HEK293 (cell line): ENCODE data around the gene TARS2.

ENCODE experiments used
- CTCF ChIA-PET: fragments of 350-600 bp; formaldehyde crosslinking; extraction: SDS; loops from one replicate; lab custom pipeline; 2021; ENCODE audit warnings: antibody characterized with exemption; lab: Yijun Ruan, JAX
- POLR2A ChIA-PET: fragments of 300-600 bp; formaldehyde crosslinking; extraction: SDS; loops from one replicate; lab custom pipeline; 2020; ENCODE audit warnings: antibody characterized with exemption, inconsistent platforms; lab: Yijun Ruan, JAX
- H3K27ac ChIP-seq: fragments of 200-500 bp; sonication (Bioruptor generic); 2 replicates; pipeline ENCODE4 v1.5.1; 2014; ENCODE audit warnings: low read depth, low read length, control low read depth, inconsistent platforms; ENCODE audit errors: extremely low read depth
- H3K36me3 ChIP-seq, 2 experiments: fragments of 200-500 bp in 1 of 2; sonication (Bioruptor generic) in 1 of 2; 1 replicate in 1 of 2; 2 replicates in 1 of 2; pipeline ENCODE4 v1.5.1; 2014 to 2017; ENCODE audit warnings: inconsistent platforms in 2 of 2, low read length in 2 of 2; ENCODE audit not compliant: control insufficient read depth in 2 of 2, insufficient read depth in 1 of 2
- H3K4me1 ChIP-seq: fragments of 200-500 bp; sonication (Bioruptor generic); 2 replicates; pipeline ENCODE4 v1.5.1; 2014; ENCODE audit warnings: mild to moderate bottlenecking, low read length, inconsistent platforms; ENCODE audit not compliant: control insufficient read depth, insufficient read depth
- H3K4me3 ChIP-seq: 2 replicates; pipeline ENCODE4 v1.5.1; 2011; ENCODE audit warnings: low read depth, mild to moderate bottlenecking, control low read depth, low read length, moderate library complexity
- H3K9me3 ChIP-seq: fragments of 200-500 bp; sonication (Bioruptor generic); 2 replicates; pipeline ENCODE4 v1.5.1; 2014; ENCODE audit warnings: low read depth, low read length, inconsistent platforms; ENCODE audit not compliant: control insufficient read depth, insufficient read depth
- GLIS2 ChIP-seq: fragments of 450-650 bp; formaldehyde crosslinking; IDR thresholded peaks from 2 replicates; pipeline ENCODE4 v1.5.1; 2016; ENCODE audit warnings: missing biosample characterization, missing genetic modification characterization
- KLF10 ChIP-seq: fragments of 450-650 bp; IDR thresholded peaks from 2 replicates; pipeline ENCODE4 v1.5.1; 2018; ENCODE audit warnings: missing biosample characterization, mild to moderate bottlenecking, missing genetic modification characterization
- KLF16 ChIP-seq: fragments of 450-650 bp; formaldehyde crosslinking; IDR thresholded peaks from 2 replicates; pipeline ENCODE4 v1.5.1; 2017; ENCODE audit warnings: missing biosample characterization, missing genetic modification characterization
- PRDM1 ChIP-seq: fragments of 450-650 bp; formaldehyde crosslinking; IDR thresholded peaks from 2 replicates; pipeline ENCODE4; 2016; ENCODE audit warnings: missing biosample characterization, missing genetic modification characterization
- REPIN1 ChIP-seq: fragments of 450-650 bp; formaldehyde crosslinking; IDR thresholded peaks from 2 replicates; pipeline ENCODE4 v1.5.1; 2017; ENCODE audit warnings: missing biosample characterization, missing genetic modification characterization, low read depth
- SP3 ChIP-seq: fragments of 450-650 bp; formaldehyde crosslinking; IDR thresholded peaks from 2 replicates; pipeline ENCODE4 v1.5.1; 2016; ENCODE audit warnings: missing biosample characterization, missing genetic modification characterization
- SP7 ChIP-seq: fragments of 450-650 bp; formaldehyde crosslinking; IDR thresholded peaks from 2 replicates; pipeline ENCODE4 v1.5.1; 2016; ENCODE audit warnings: missing biosample characterization, missing genetic modification characterization
- YY1 ChIP-seq: fragments of 450-650 bp; formaldehyde crosslinking; IDR thresholded peaks from 2 replicates; pipeline ENCODE4 v1.5.1; 2018; ENCODE audit warnings: missing biosample characterization, missing genetic modification characterization
- YY2 ChIP-seq: fragments of 450-650 bp; formaldehyde crosslinking; IDR thresholded peaks from 2 replicates; pipeline ENCODE4 v1.5.1; 2016; ENCODE audit warnings: missing biosample characterization, missing genetic modification characterization
- ZBTB1 ChIP-seq: fragments of 450-650 bp; formaldehyde crosslinking; IDR thresholded peaks from 2 replicates; pipeline ENCODE4 v1.5.1; 2016; ENCODE audit warnings: missing biosample characterization, missing genetic modification characterization
- ZBTB10 ChIP-seq: fragments of 450-650 bp; formaldehyde crosslinking; IDR thresholded peaks from 2 replicates; pipeline ENCODE4 v1.5.1; 2016; ENCODE audit warnings: missing biosample characterization, missing genetic modification characterization
- ZBTB17 ChIP-seq: fragments of 450-650 bp; formaldehyde crosslinking; IDR thresholded peaks from 2 replicates; pipeline ENCODE4 v1.5.1; 2016; ENCODE audit warnings: missing biosample characterization, missing genetic modification characterization
- ZBTB7A ChIP-seq: fragments of 450-650 bp; formaldehyde crosslinking; IDR thresholded peaks from 2 replicates; pipeline ENCODE4 v1.5.1; 2016; ENCODE audit warnings: low read depth, missing biosample characterization, missing genetic modification characterization
- ZFP41 ChIP-seq: fragments of 450-650 bp; formaldehyde crosslinking; IDR thresholded peaks from 2 replicates; pipeline ENCODE4 v1.5.1; 2016; ENCODE audit warnings: missing biosample characterization, missing genetic modification characterization, borderline replicate concordance
- ZFP69B ChIP-seq: fragments of 450-650 bp; formaldehyde crosslinking; IDR thresholded peaks from 2 replicates; pipeline ENCODE4 v1.5.1; 2016; ENCODE audit warnings: missing biosample characterization, missing genetic modification characterization
- ZNF10 ChIP-seq: fragments of 450-650 bp; formaldehyde crosslinking; IDR thresholded peaks from 2 replicates; pipeline ENCODE4 v1.5.1; 2017; ENCODE audit warnings: missing biosample characterization, missing genetic modification characterization
- ZNF133 ChIP-seq: fragments of 450-650 bp; formaldehyde crosslinking; IDR thresholded peaks from 2 replicates; pipeline ENCODE4 v1.5.1; 2016; ENCODE audit warnings: missing biosample characterization, missing genetic modification characterization
- ZNF146 ChIP-seq: fragments of 450-650 bp; formaldehyde crosslinking; IDR thresholded peaks from 2 replicates; pipeline ENCODE4 v1.5.1; 2016; ENCODE audit warnings: missing biosample characterization, missing genetic modification characterization
- ZNF2 ChIP-seq: fragments of 450-650 bp; formaldehyde crosslinking; IDR thresholded peaks from 2 replicates; pipeline ENCODE4 v1.5.1; 2016; ENCODE audit warnings: missing biosample characterization, missing genetic modification characterization
- ZNF610 ChIP-seq: fragments of 450-650 bp; formaldehyde crosslinking; IDR thresholded peaks from 2 replicates; pipeline ENCODE4 v1.5.1; 2016; ENCODE audit warnings: missing biosample characterization, missing genetic modification characterization, borderline replicate concordance
- ZNF660 ChIP-seq: fragments of 450-650 bp; IDR thresholded peaks from 2 replicates; pipeline ENCODE4 v1.5.1; 2018; ENCODE audit warnings: missing biosample characterization, mild to moderate bottlenecking, missing genetic modification characterization
- ZNF76 ChIP-seq: fragments of 450-650 bp; formaldehyde crosslinking; IDR thresholded peaks from 2 replicates; pipeline ENCODE4; 2016; ENCODE audit warnings: low read depth, missing biosample characterization, missing genetic modification characterization, borderline replicate concordance
- ZNF785 ChIP-seq: fragments of 450-650 bp; formaldehyde crosslinking; IDR thresholded peaks from 2 replicates; pipeline ENCODE4 v1.5.1; 2016; ENCODE audit warnings: missing biosample characterization, missing genetic modification characterization
- ZSCAN4 ChIP-seq: fragments of 450-650 bp; formaldehyde crosslinking; IDR thresholded peaks from 2 replicates; pipeline ENCODE4 v1.5.1; 2017; ENCODE audit warnings: missing biosample characterization, missing genetic modification characterization
- TF ChIP-seq, protein P1 (sequence below): fragments of 450-650 bp; formaldehyde crosslinking; IDR thresholded peaks from 2 replicates; pipeline ENCODE4 v1.5.1; 2016; ENCODE audit warnings: missing biosample characterization, missing genetic modification characterization
- TF ChIP-seq, protein P2 (sequence below): fragments of 450-650 bp; formaldehyde crosslinking; IDR thresholded peaks from 2 replicates; pipeline ENCODE4 v1.5.1; 2016; ENCODE audit warnings: missing biosample characterization, missing genetic modification characterization
- TF ChIP-seq, protein P3 (sequence below): fragments of 450-650 bp; formaldehyde crosslinking; IDR thresholded peaks from 2 replicates; pipeline ENCODE4 v1.5.1; 2016; ENCODE audit warnings: missing biosample characterization, missing genetic modification characterization

The TARS2 gene

DNA sequence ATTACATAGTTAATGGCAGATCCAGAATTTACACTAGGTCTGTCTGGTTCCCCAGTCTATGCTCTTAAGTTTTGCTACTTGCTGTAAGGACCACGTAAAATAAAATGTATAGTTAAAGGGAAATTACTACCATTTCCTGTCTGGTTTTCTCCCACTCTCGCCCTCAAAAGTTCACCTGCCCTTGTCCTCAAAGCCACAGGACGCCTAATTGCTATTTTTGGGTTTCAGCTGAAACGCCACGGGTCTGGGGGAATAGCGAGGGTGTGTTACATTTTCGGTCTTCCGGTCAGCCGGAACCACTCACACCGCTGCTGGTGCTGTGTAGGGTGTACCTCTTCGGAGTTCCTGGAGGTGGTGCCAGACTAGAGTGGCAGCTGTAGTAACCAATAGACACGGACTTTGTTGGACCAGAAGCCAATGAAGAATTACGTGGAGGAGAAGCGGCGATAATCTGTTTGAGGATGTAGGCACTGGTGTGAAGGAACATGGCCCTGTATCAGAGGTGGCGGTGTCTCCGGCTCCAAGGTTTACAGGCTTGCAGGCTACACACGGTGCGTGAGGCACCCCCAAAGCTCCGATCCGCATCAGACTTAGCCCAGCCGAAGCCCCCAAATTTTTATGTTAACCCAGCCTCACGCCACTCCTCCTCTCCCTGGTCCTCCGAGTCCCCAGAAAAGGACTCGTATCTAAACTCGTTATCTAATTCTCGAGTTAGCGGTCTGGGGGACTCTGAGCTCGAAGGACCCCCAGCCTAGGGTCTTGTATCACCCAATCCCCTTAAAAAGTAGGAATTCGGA lies at the start of gene TARS2:
Gene TARS2 (plus strand): TSS at position 454 of the 797 bp plus-strand sequence. CDS start 32 bp downstream, at position 486.
- Histone ChIP-seq H3K36me3 (peaks cover 23 to 34% of the 10 kb centered on the region in 2 experiments), H3K4me3 (peak within 1 kb of the TSS; percentile 79), H3K9me3 (no peaks in the 10 kb centered on the region), H3K4me1 (no peaks in the 10 kb centered on the region; the same call in 1 of the 2 replicates), H3K27ac (peak within 1 kb of the TSS; percentile 42; the same call in 1 of the 2 replicates)
- ChIA-PET CTCF (interaction anchor here (1.6 to 4.3 kb wide), 3 partner anchors 45 to 74 kb away, joined by 4 to 18 read pairs (median 5); no protein-coding TSS in a partner anchor), POLR2A (interaction anchor here (0.6 to 1.5 kb wide), 5 partner anchors 25 to 189 kb away, joined by 3 to 8 read pairs (median 4); partner anchors contain the start of gene MCL1)
- peak; percentile 47 for TF ChIP-seq KLF10 (tag by site-specific recombination)
- TF ChIP-seq ZBTB17 (tag by site-specific recombination): peak; percentile 91
- 0 out of 2 replicates have a peak, but pooled peaks have one; percentile 22 for TF ChIP-seq ZBTB7A (tag by site-specific recombination)
- TF ChIP-seq REPIN1 (tag by site-specific recombination): peak; percentile 92; the same call in 1 of the 2 replicates
- TF ChIP-seq, protein P1, sequence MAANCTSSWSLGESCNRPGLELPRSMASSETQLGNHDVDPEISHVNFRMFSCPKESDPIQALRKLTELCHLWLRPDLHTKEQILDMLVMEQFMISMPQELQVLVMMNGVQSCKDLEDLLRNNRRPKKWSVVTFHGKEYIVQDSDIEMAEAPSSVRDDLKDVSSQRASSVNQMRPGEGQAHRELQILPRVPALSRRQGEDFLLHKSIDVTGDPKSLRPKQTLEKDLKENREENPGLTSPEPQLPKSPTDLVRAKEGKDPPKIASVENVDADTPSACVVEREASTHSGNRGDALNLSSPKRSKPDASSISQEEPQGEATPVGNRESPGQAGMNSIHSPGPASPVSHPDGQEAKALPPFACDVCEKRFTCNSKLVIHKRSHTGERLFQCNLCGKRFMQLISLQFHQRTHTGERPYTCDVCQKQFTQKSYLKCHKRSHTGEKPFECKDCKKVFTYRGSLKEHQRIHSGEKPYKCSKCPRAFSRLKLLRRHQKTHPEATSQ (tag by site-specific recombination): peak; percentile 96
- peak; percentile 88 for TF ChIP-seq ZFP69B
- peak; percentile 98 for TF ChIP-seq ZNF2
- peak; percentile 88 for TF ChIP-seq YY1 (tag by site-specific recombination)
- TF ChIP-seq ZNF785 (tag by site-specific recombination): 0 out of 2 replicates have a peak, but pooled peaks have one; percentile 33
- peak; percentile 94 for TF ChIP-seq SP7 (tag by site-specific recombination)
- TF ChIP-seq ZNF146 (tag by site-specific recombination): peak; percentile 43; the same call in 1 of the 2 replicates
- TF ChIP-seq, protein P2, sequence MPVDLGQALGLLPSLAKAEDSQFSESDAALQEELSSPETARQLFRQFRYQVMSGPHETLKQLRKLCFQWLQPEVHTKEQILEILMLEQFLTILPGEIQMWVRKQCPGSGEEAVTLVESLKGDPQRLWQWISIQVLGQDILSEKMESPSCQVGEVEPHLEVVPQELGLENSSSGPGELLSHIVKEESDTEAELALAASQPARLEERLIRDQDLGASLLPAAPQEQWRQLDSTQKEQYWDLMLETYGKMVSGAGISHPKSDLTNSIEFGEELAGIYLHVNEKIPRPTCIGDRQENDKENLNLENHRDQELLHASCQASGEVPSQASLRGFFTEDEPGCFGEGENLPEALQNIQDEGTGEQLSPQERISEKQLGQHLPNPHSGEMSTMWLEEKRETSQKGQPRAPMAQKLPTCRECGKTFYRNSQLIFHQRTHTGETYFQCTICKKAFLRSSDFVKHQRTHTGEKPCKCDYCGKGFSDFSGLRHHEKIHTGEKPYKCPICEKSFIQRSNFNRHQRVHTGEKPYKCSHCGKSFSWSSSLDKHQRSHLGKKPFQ (tag by site-specific recombination): peak; percentile 98
- peak; percentile 72 for TF ChIP-seq ZNF76 (tag by site-specific recombination)
- TF ChIP-seq SP3: peak; percentile 86
- peak; percentile 80 for TF ChIP-seq ZNF610 (tag by site-specific recombination)
- TF ChIP-seq ZBTB1 (tag by site-specific recombination): no peak
- TF ChIP-seq, protein P3, sequence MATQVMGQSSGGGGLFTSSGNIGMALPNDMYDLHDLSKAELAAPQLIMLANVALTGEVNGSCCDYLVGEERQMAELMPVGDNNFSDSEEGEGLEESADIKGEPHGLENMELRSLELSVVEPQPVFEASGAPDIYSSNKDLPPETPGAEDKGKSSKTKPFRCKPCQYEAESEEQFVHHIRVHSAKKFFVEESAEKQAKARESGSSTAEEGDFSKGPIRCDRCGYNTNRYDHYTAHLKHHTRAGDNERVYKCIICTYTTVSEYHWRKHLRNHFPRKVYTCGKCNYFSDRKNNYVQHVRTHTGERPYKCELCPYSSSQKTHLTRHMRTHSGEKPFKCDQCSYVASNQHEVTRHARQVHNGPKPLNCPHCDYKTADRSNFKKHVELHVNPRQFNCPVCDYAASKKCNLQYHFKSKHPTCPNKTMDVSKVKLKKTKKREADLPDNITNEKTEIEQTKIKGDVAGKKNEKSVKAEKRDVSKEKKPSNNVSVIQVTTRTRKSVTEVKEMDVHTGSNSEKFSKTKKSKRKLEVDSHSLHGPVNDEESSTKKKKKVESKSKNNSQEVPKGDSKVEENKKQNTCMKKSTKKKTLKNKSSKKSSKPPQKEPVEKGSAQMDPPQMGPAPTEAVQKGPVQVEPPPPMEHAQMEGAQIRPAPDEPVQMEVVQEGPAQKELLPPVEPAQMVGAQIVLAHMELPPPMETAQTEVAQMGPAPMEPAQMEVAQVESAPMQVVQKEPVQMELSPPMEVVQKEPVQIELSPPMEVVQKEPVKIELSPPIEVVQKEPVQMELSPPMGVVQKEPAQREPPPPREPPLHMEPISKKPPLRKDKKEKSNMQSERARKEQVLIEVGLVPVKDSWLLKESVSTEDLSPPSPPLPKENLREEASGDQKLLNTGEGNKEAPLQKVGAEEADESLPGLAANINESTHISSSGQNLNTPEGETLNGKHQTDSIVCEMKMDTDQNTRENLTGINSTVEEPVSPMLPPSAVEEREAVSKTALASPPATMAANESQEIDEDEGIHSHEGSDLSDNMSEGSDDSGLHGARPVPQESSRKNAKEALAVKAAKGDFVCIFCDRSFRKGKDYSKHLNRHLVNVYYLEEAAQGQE (tag by site-specific recombination): peak; percentile 61
- TF ChIP-seq ZFP41 (tag by site-specific recombination): no peak
- TF ChIP-seq ZNF10 (tag by site-specific recombination): peak; percentile 50
- peak; percentile 98 for TF ChIP-seq ZNF660 (tag by site-specific recombination)
- TF ChIP-seq ZNF133 (tag by site-specific recombination): no peak
- TF ChIP-seq ZSCAN4 (tag by site-specific recombination): peak; percentile 55; the same call in 1 of the 2 replicates
- TF ChIP-seq KLF16 (tag by site-specific recombination): peak; percentile 96
- TF ChIP-seq PRDM1: peak; percentile 77
- TF ChIP-seq ZBTB10 (tag by site-specific recombination): peak; percentile 41
- TF ChIP-seq GLIS2 (tag by site-specific recombination): peak; percentile 18; the same call in 1 of the 2 replicates
- TF ChIP-seq YY2 (tag by site-specific recombination): peak; percentile 75
